Measurements from ENCODE around the gene FAM114A1. TPM values are rescaled to one million over a fixed set of nuclear protein-coding genes. Genes with fewer than 3 reads are reported as not detected.

Gene FAM114A1
- total RNA-seq, 2 donors from 2014 or later = 19.3 to 39.3 TPM

DNA sequence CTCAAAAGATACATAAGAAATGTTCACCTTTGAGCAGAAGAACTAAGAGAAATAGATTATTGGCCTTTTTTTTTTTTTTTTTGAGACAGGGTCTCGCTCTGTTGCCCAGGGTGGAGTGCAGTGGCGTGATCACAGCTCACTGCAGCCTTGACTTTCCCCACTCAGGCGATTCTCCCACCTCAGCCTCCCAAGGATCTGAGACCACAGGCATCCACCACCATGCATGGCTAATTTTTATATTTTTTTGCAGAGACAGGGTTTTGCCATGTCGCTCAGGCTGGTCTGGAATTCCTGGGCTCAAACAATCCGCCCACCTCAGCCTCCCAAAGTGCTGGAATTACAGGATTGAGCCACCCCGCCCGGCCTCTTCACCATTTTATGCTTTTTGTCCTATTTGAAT lies 8.1 kb upstream of the FAM114A1 start:
- no peaks in the 10 kb centered on the region for H3K36me3 Mint-ChIP-seq (ENCODE audit: low read depth)
- 95% methylated on average over 2 to 5 of the region's 7 CpGs for WGBS, 2 experiments (ENCODE audit: insufficient coverage in 1 of 2, insufficient read length in 1 of 2)
- H3K9me3 Mint-ChIP-seq = no peaks in the 10 kb centered on the region
- TF ChIP-seq, protein P1, sequence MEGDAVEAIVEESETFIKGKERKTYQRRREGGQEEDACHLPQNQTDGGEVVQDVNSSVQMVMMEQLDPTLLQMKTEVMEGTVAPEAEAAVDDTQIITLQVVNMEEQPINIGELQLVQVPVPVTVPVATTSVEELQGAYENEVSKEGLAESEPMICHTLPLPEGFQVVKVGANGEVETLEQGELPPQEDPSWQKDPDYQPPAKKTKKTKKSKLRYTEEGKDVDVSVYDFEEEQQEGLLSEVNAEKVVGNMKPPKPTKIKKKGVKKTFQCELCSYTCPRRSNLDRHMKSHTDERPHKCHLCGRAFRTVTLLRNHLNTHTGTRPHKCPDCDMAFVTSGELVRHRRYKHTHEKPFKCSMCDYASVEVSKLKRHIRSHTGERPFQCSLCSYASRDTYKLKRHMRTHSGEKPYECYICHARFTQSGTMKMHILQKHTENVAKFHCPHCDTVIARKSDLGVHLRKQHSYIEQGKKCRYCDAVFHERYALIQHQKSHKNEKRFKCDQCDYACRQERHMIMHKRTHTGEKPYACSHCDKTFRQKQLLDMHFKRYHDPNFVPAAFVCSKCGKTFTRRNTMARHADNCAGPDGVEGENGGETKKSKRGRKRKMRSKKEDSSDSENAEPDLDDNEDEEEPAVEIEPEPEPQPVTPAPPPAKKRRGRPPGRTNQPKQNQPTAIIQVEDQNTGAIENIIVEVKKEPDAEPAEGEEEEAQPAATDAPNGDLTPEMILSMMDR (conservative IDR thresholded peaks at IDR 0.05) = no peak
- Histone ChIP-seq H3K9me3 (ENCODE audit: control insufficient read depth, low read length) (no peaks in the 10 kb centered on the region), H3K9ac (ENCODE audit: extremely low read depth, low read length, poor library complexity, severe bottlenecking) (no peak overlapping the region), H3K4me3 (ENCODE audit: low read length) (no peak overlapping the region), H3K27ac (ENCODE audit: low read depth, low read length) (no peak overlapping the region), H3K36me3 (ENCODE audit: control insufficient read depth, insufficient read depth, low read length) (no peaks in the 10 kb centered on the region), H3K4me1 (ENCODE audit: control insufficient read depth, insufficient read depth, low read length) (no peaks in the 10 kb centered on the region), H3K27me3 (ENCODE audit: control insufficient read depth, insufficient read depth, low read length, poor library complexity, severe bottlenecking) (no peaks in the 10 kb centered on the region)
- H3K27me3 Mint-ChIP-seq (ENCODE audit: insufficient read depth) = peaks cover 8% of the 10 kb centered on the region
- no peak overlapping the region for H3K27ac Mint-ChIP-seq
- H3K4me3 Mint-ChIP-seq = no peak overlapping the region
- peaks cover 7% of the 10 kb centered on the region for H3K4me1 Mint-ChIP-seq
- DNase-seq = no peak

- peaks cover 7% of the 10 kb centered on the region for H3K4me1 Mint-ChIP-seq
Observed at GRCh38 chr4:38860788-38861424, 6.7 kb upstream of the FAM114A1 start.

GRCh38 chr4:38861791-38862190 lies 5.8 kb upstream of the FAM114A1 start:
- Histone ChIP-seq H3K4me1 (ENCODE audit: control insufficient read depth, insufficient read depth, low read length) (no peaks in the 10 kb centered on the region), H3K36me3 (ENCODE audit: control insufficient read depth, insufficient read depth, low read length) (no peaks in the 10 kb centered on the region), H3K27ac (ENCODE audit: low read depth, low read length) (no peak overlapping the region), H3K9ac (ENCODE audit: extremely low read depth, low read length, poor library complexity, severe bottlenecking) (no peak overlapping the region), H3K27me3 (ENCODE audit: control insufficient read depth, insufficient read depth, low read length, poor library complexity, severe bottlenecking) (no peaks in the 10 kb centered on the region), H3K9me3 (ENCODE audit: control insufficient read depth, low read length) (no peaks in the 10 kb centered on the region), H3K4me3 (ENCODE audit: low read length) (no peak overlapping the region)
- H3K4me1 Mint-ChIP-seq = peaks cover 6% of the 10 kb centered on the region
- no peak for DNase-seq
- TF ChIP-seq, protein P1 (conservative IDR thresholded peaks at IDR 0.05) = no peak
- H3K27ac Mint-ChIP-seq = no peak overlapping the region
- H3K27me3 Mint-ChIP-seq (ENCODE audit: insufficient read depth) = peaks cover 8% of the 10 kb centered on the region
- 88 to 90% methylated on average over 4 of the region's 4 CpGs for WGBS, 2 experiments (ENCODE audit: insufficient coverage in 1 of 2, insufficient read length in 1 of 2)
- H3K4me3 Mint-ChIP-seq = no peak overlapping the region
- no peaks in the 10 kb centered on the region for H3K36me3 Mint-ChIP-seq (ENCODE audit: low read depth)
- no peaks in the 10 kb centered on the region for H3K9me3 Mint-ChIP-seq

More at GRCh38 chr4:38860788-38861424, 6.7 kb upstream of the FAM114A1 start:
- H3K27ac ChIP-seq (ENCODE audit: low read depth, low read length) = no peak overlapping the region
- H3K36me3 ChIP-seq (ENCODE audit: control insufficient read depth, insufficient read depth, low read length) = no peaks in the 10 kb centered on the region
- Mint-ChIP-seq H3K4me3 (no peak overlapping the region), H3K36me3 (ENCODE audit: low read depth) (no peaks in the 10 kb centered on the region), H3K9me3 (no peaks in the 10 kb centered on the region), H3K27ac (no peak overlapping the region), H3K27me3 (ENCODE audit: insufficient read depth) (peaks cover 8% of the 10 kb centered on the region)
- H3K9me3 ChIP-seq (ENCODE audit: control insufficient read depth, low read length) = no peaks in the 10 kb centered on the region
- TF ChIP-seq, protein P1 (conservative IDR thresholded peaks at IDR 0.05) = peak; percentile 94
- 25 to 26% methylated on average over 5 of the region's 5 CpGs for WGBS, 2 experiments (ENCODE audit: insufficient coverage in 1 of 2, insufficient read length in 1 of 2)
- peak; percentile 89 for DNase-seq
- no peak overlapping the region for H3K4me3 ChIP-seq (ENCODE audit: low read length)
- H3K9ac ChIP-seq (ENCODE audit: extremely low read depth, low read length, poor library complexity, severe bottlenecking) = no peak overlapping the region
- H3K4me1 ChIP-seq (ENCODE audit: control insufficient read depth, insufficient read depth, low read length) = no peaks in the 10 kb centered on the region
- no peaks in the 10 kb centered on the region for H3K27me3 ChIP-seq (ENCODE audit: control insufficient read depth, insufficient read depth, low read length, poor library complexity, severe bottlenecking)

Measured in endodermal cell (in vitro differentiated cells).